GM12878 (cell line): ENCODE results near the gene ANKIB1. TPM values are rescaled to one million over a fixed set of nuclear protein-coding genes. Genes with fewer than 3 reads are reported as not detected.

ENCODE experiments used
- ATF2 ChIP-seq: IDR thresholded peaks from 2 replicates; pipeline ENCODE4 v1.6.1; 2012; ENCODE audit warnings: low read length, inconsistent platforms
- ATF3 ChIP-seq: IDR thresholded peaks from 2 replicates; pipeline ENCODE4 v1.6.1; 2011; ENCODE audit warnings: low read depth, mild to moderate bottlenecking, low read length, moderate library complexity, borderline replicate concordance; ENCODE audit errors: extremely low read depth
- CBX3 ChIP-seq: fragments of 200-600 bp; sonication (generic); IDR thresholded peaks from 2 replicates; pipeline ENCODE4 v1.6.1; 2016; ENCODE audit warnings: low read depth, borderline replicate concordance
- CEBPB ChIP-seq, 2 experiments: fragments of 150-350 bp in 1 of 2; IDR thresholded peaks; 2 replicates each; pipeline ENCODE4 v1.6.1; 2012 to 2014; ENCODE audit warnings: low read depth in 2 of 2, low read length in 2 of 2, borderline replicate concordance in 1 of 2, inconsistent platforms in 1 of 2
- DPF2 ChIP-seq: fragments of 450-650 bp; IDR thresholded peaks from 2 replicates; pipeline ENCODE4 v1.6.1; 2017; ENCODE audit warnings: mild to moderate bottlenecking
- E4F1 ChIP-seq: fragments of 450-650 bp; IDR thresholded peaks from 2 replicates; pipeline ENCODE4 v1.6.1; 2018; ENCODE audit warnings: borderline replicate concordance, mild to moderate bottlenecking; ENCODE audit not compliant: partially characterized antibody
- ETV6 ChIP-seq, 2 experiments: fragments of 450-650 bp in 1 of 2; IDR thresholded peaks in 1 of 2; conservative IDR thresholded peaks in 1 of 2; 2 replicates each; pipeline ENCODE4 v1.6.1; 2014; ENCODE audit warnings: antibody characterized with exemption in 1 of 2, borderline replicate concordance in 1 of 2, low read depth in 1 of 2, mild to moderate bottlenecking in 1 of 2, moderate library complexity in 1 of 2
- IKZF1 ChIP-seq: fragments of 450-650 bp; conservative IDR thresholded peaks from 2 replicates; pipeline ENCODE4 v1.6.1; 2017; ENCODE audit warnings: antibody characterized with exemption, mild to moderate bottlenecking
- IRF3 ChIP-seq: fragments of 450-650 bp; IDR thresholded peaks from 2 replicates; pipeline ENCODE4 v1.6.1; 2014; ENCODE audit warnings: mild to moderate bottlenecking
- IRF4 ChIP-seq: IDR thresholded peaks from 2 replicates; pipeline ENCODE4 v1.6.1; 2011; ENCODE audit warnings: low read depth, low read length
- MTA2 ChIP-seq: fragments of 450-650 bp; IDR thresholded peaks from 2 replicates; pipeline ENCODE4 v1.6.1; 2016; ENCODE audit warnings: low read depth, mild to moderate bottlenecking, moderate library complexity
- NFIC ChIP-seq: IDR thresholded peaks from 2 replicates; pipeline ENCODE4 v1.6.1; 2012; ENCODE audit warnings: low read depth, mild to moderate bottlenecking, inconsistent platforms, low read length, moderate library complexity
- NFXL1 ChIP-seq: fragments of 450-650 bp; IDR thresholded peaks from 2 replicates; pipeline ENCODE4 v1.6.1; 2017; ENCODE audit warnings: antibody characterized with exemption, mild to moderate bottlenecking, borderline replicate concordance
- NR2C2 ChIP-seq: IDR thresholded peaks from 2 replicates; pipeline ENCODE4 v1.6.1; 2011; ENCODE audit warnings: borderline replicate concordance, low read depth; ENCODE audit not compliant: control insufficient read depth, insufficient read length
- NR2F1 ChIP-seq: fragments of 450-650 bp; conservative IDR thresholded peaks from 2 replicates; pipeline ENCODE4 v1.6.1; 2017; ENCODE audit warnings: mild to moderate bottlenecking
- PAX5 ChIP-seq: IDR thresholded peaks from 2 replicates; pipeline ENCODE4 v1.6.1; 2011; ENCODE audit warnings: low read depth, low read length, borderline replicate concordance
- PML ChIP-seq: IDR thresholded peaks from 2 replicates; pipeline ENCODE4 v1.6.1; 2012; ENCODE audit warnings: low read length, inconsistent platforms
- RBBP5 ChIP-seq: fragments of 200-600 bp; sonication (generic); conservative IDR thresholded peaks from 2 replicates; pipeline ENCODE4 v1.6.1; 2016
- RUNX3 ChIP-seq: IDR thresholded peaks from 2 replicates; pipeline ENCODE4 v1.6.1; 2012; ENCODE audit warnings: low read length, inconsistent platforms
- SKIL ChIP-seq: fragments of 450-650 bp; IDR thresholded peaks from 2 replicates; pipeline ENCODE4 v1.6.1; 2017; ENCODE audit warnings: mild to moderate bottlenecking, low read depth, inconsistent platforms; ENCODE audit not compliant: poor library complexity, severe bottlenecking
- SREBF1 ChIP-seq: IDR thresholded peaks from 2 replicates; pipeline ENCODE4 v1.6.1; 2012; ENCODE audit warnings: mild to moderate bottlenecking, low read length
- SRF ChIP-seq, 2 experiments: IDR thresholded peaks; 2 replicates each; pipeline ENCODE4 v1.6.1; 2011; ENCODE audit warnings: low read depth in 2 of 2, low read length in 2 of 2, mild to moderate bottlenecking in 1 of 2, moderate library complexity in 1 of 2
- ZNF207 ChIP-seq: fragments of 450-650 bp; IDR thresholded peaks from 2 replicates; pipeline ENCODE4 v1.6.1; 2014; ENCODE audit warnings: antibody characterized with exemption, mild to moderate bottlenecking, borderline replicate concordance
- ZNF274 ChIP-seq: IDR thresholded peaks from one replicate; pipeline ENCODE4 v1.8.0; 2011; ENCODE audit not compliant: insufficient read length, insufficient read depth
- ZSCAN29 ChIP-seq: fragments of 450-650 bp; IDR thresholded peaks from 2 replicates; pipeline ENCODE4 v1.6.1; 2017; ENCODE audit warnings: mild to moderate bottlenecking, moderate library complexity
- polyA plus RNA-seq, 11 experiments: library from polyadenylated mRNA; depleted of rRNA in 4 of 11; unstranded in 6 of 11; stranded (reverse) in 5 of 11; fragments of >200 nt; fragmentation: Nextera tagmentation in 4 of 11; fragmentation: Illumina TruSeq in 1 of 11; extraction: Ambion mirVana in 4 of 11; extraction: Trizol in 1 of 11; gene quantifications; 1 replicate in 1 of 11; 2 replicates in 10 of 11; pipeline versions ENCODE4 v1.2.1 to v1.2.3, GENCODE V29; 2011 to 2016; ENCODE audit warnings: inconsistent platforms in 2 of 11, missing spikeins in 2 of 11, low read depth in 1 of 11
- total RNA-seq, 4 experiments: library from RNA; depleted of rRNA in 3 of 4; stranded (reverse); fragments of >200 nt in 3 of 4; fragmentation: Illumina TruSeq in 1 of 4; extraction: Trizol in 1 of 4; gene quantifications; 2 replicates each; pipeline versions ENCODE4 v1.2.1 to v1.2.3, GENCODE V29; 2013 to 2021

The ANKIB1 gene
- total and polyA plus RNA-seq, 10 of the 15 experiments (the other 5 are each of a cell fraction or from before 2014, with no cell fraction given), result 9.0 to 54.0 (median 21.9) TPM

GRCh38 chr7:92448205-92448747 lies 202.5 kb downstream of the ANKIB1 start (continued):
- TF ChIP-seq ZNF274 (no peak), SKIL (peak; percentile 46), NFXL1 (no peak), CEBPB (IDR thresholded peaks at IDR 0.05; ENCODE audit: borderline replicate concordance in 1 of 2, low read depth in 2 of 2, low read length in 2 of 2) (no peak), DPF2 (no peak), ETV6 (conservative IDR thresholded peaks at IDR 0.05 in 1 of 2, IDR thresholded peaks at IDR 0.05 in 1 of 2; ENCODE audit: borderline replicate concordance in 1 of 2, low read depth in 1 of 2) (no peak), IKZF1 (no peak), NFIC (no peak), RBBP5 (no peak), NR2F1 (no peak), CBX3 (no peak), ATF2 (peak; percentile 69), ZNF207 (no peak), SRF (IDR thresholded peaks at IDR 0.05; ENCODE audit: low read depth in 2 of 2, low read length in 2 of 2) (no peak), NR2C2 (no peak), PAX5 (no peak), IRF3 (no peak), MTA2 (no peak), ATF3 (no peak), RUNX3 (no peak), SREBF1 (no peak), E4F1 (no peak), IRF4 (no peak), ZSCAN29 (peak; percentile 90), PML (peak; percentile 27; the same call in 1 of the 2 replicates)
